ENCODE results near the gene PACSIN2.

GRCh38 chr22:42931421-42932196 is 83.3 kb downstream of the PACSIN2 start:
- TF ChIP-seq FOXM1 (IDR thresholded peaks at IDR 0.05; ENCODE audit: borderline replicate concordance) (no peak), HDGF (IDR thresholded peaks at IDR 0.05; ENCODE audit: borderline replicate concordance) (no peak), SP1 (IDR thresholded peaks at IDR 0.05) (no peak), LEF1 (IDR thresholded peaks at IDR 0.05; ENCODE audit: borderline replicate concordance) (no peak), FOXK2 (IDR thresholded peaks at IDR 0.05) (no peak), BHLHE40 (IDR thresholded peaks at IDR 0.05; ENCODE audit: borderline replicate concordance) (no peak), CTBP1 (IDR thresholded peaks at IDR 0.05; ENCODE audit: borderline replicate concordance) (no peak), ELF4 (IDR thresholded peaks at IDR 0.05) (no peak), TARDBP (IDR thresholded peaks at IDR 0.05) (no peak)

All from HEK293T (cell line).